ENCODE results near the gene PPM1M. TPM values are rescaled to one million over a fixed set of nuclear protein-coding genes. Genes with fewer than 3 reads are reported as not detected.

The PPM1M gene
- total and polyA plus RNA-seq, 2 donors from 2014 or later: 23.2 to 32.5 TPM

GRCh38 chr3:52249683-52250082 lies 4.1 kb downstream of the PPM1M start:
- peaks cover 0 to 9% (median 5%) of the 10 kb centered on the region in 3 donors for H3K36me3 ChIP-seq (ENCODE audit: control insufficient read depth in 2 of 3, insufficient read depth in 3 of 3, low read length in 3 of 3)
- no peak overlapping the region for H3K4me3 ChIP-seq (ENCODE audit: low read length in 3 of 3)
- no peaks in the 10 kb centered on the region for H3K9me3 ChIP-seq (ENCODE audit: control insufficient read depth in 2 of 3, insufficient read depth in 1 of 3, low read length in 3 of 3)
- no peak for TF ChIP-seq CTCF (IDR thresholded peaks at IDR 0.05; ENCODE audit: borderline replicate concordance, extremely low read depth, insufficient read depth)
- FAIRE-seq (no peak), DNase-seq (peak in 1 of 5 donors; percentile 22)
- no peaks in the 10 kb centered on the region for H3K27me3 ChIP-seq (ENCODE audit: control insufficient read depth, insufficient read depth, low read length)
- no peak overlapping the region for H3K9ac ChIP-seq (ENCODE audit: low read length in 3 of 3)
- intact Hi-C loops (cut with DNase I): no loop called here
- peaks cover 0 to 20% (median 6%) of the 10 kb centered on the region in 3 donors for H3K4me1 ChIP-seq (ENCODE audit: control insufficient read depth in 2 of 3, insufficient read depth in 2 of 3, low read depth in 1 of 3, low read length in 3 of 3)
- no peak overlapping the region for H3K27ac ChIP-seq (ENCODE audit: low read depth in 2 of 2, low read length in 2 of 2)

GRCh38 chr3:52250122-52250521 lies 4.6 kb downstream of the PPM1M start:
- DNase-seq: no peak
- no peak overlapping the region for H3K4me3 ChIP-seq (ENCODE audit: low read length in 3 of 3)
- H3K9me3 ChIP-seq (ENCODE audit: control insufficient read depth in 2 of 3, insufficient read depth in 1 of 3, low read length in 3 of 3): no peaks in the 10 kb centered on the region
- intact Hi-C loops (cut with DNase I): no loop called here
- FAIRE-seq: no peak
- H3K4me1 ChIP-seq (ENCODE audit: control insufficient read depth in 2 of 3, insufficient read depth in 2 of 3, low read depth in 1 of 3, low read length in 3 of 3): peaks cover 0 to 20% (median 6%) of the 10 kb centered on the region in 3 donors
- no peak overlapping the region for H3K9ac ChIP-seq (ENCODE audit: low read length in 3 of 3)
- TF ChIP-seq CTCF (IDR thresholded peaks at IDR 0.05; ENCODE audit: borderline replicate concordance, extremely low read depth, insufficient read depth): no peak
- peaks cover under 1 to 9% (median 5%) of the 10 kb centered on the region in 3 donors for H3K36me3 ChIP-seq (ENCODE audit: control insufficient read depth in 2 of 3, insufficient read depth in 3 of 3, low read length in 3 of 3)
- no peaks in the 10 kb centered on the region for H3K27me3 ChIP-seq (ENCODE audit: control insufficient read depth, insufficient read depth, low read length)
- H3K27ac ChIP-seq (ENCODE audit: low read depth in 2 of 2, low read length in 2 of 2): no peak overlapping the region

- Histone ChIP-seq H3K4me3 (ENCODE audit: low read length in 3 of 3) (no peak overlapping the region), H3K27me3 (ENCODE audit: control insufficient read depth, insufficient read depth, low read length) (no peaks in the 10 kb centered on the region), H3K4me1 (ENCODE audit: control insufficient read depth in 2 of 3, insufficient read depth in 2 of 3, low read depth in 1 of 3, low read length in 3 of 3) (peaks cover 0 to 17% (median 10%) of the 10 kb centered on the region in 3 donors), H3K27ac (ENCODE audit: low read depth in 2 of 2, low read length in 2 of 2) (no peak overlapping the region), H3K36me3 (ENCODE audit: control insufficient read depth in 2 of 3, insufficient read depth in 3 of 3, low read length in 3 of 3) (peaks cover 18 to 43% (median 33%) of the 10 kb centered on the region in 3 donors), H3K9ac (ENCODE audit: low read length in 3 of 3) (no peak overlapping the region), H3K9me3 (ENCODE audit: control insufficient read depth in 2 of 3, insufficient read depth in 1 of 3, low read length in 3 of 3) (no peaks in the 10 kb centered on the region)
- DNase-seq: peak in 1 of 5 donors; percentile 87
- FAIRE-seq: no peak
- TF ChIP-seq CTCF (IDR thresholded peaks at IDR 0.05; ENCODE audit: borderline replicate concordance, extremely low read depth, insufficient read depth): no peak
- intact Hi-C loops (cut with DNase I): no loop called here
Measured at GRCh38 chr3:52253314-52254304, 8.1 kb downstream of the PPM1M start.
